Measurements from ENCODE around the gene CD93. TPM values are rescaled to one million over a fixed set of nuclear protein-coding genes. Genes with fewer than 3 reads are reported as not detected.

CD93 gene
- total and polyA plus RNA-seq, 4 donors: 1.5 to 16.0 (median 11.9) TPM

DNA sequence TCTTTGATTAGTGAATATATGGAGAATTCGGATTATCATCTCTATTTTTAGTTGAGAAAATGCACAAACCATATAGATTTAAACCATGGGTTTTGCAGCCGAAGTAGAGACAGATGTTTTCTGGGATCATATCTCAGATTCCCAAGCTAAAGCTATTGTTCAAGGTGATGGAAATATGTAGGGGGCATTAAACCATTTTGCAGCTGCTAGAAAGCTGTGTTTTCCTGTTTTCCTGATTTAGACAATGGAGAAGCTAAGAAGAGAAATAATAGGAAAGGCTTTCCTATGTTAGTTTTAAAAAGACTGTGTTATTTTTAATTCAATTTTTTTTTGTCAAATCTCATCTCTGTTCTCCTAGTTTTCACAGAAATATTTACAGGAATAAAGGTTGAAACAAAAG, 6.2 kb downstream of the CD93 start:
- Histone ChIP-seq H3K36me3 (ENCODE audit: control insufficient read depth in 4 of 4, insufficient read depth in 3 of 4, low read depth in 1 of 4, low read length in 3 of 4) (no peaks in the 10 kb centered on the region), H3K27ac (ENCODE audit: low read depth in 1 of 2, low read length in 2 of 2) (no peak overlapping the region), H3K9me3 (ENCODE audit: control insufficient read depth in 4 of 4, low read length in 3 of 4) (no peaks in the 10 kb centered on the region), H3K27me3 (ENCODE audit: control insufficient read depth in 4 of 4, insufficient read depth in 4 of 4, low read length in 3 of 4) (no peaks in the 10 kb centered on the region), H3K4me3 (ENCODE audit: low read depth in 1 of 3, low read length in 3 of 3) (no peak overlapping the region), H3K9ac (ENCODE audit: low read depth in 1 of 2, low read length in 2 of 2) (no peak overlapping the region), H3K4me1 (ENCODE audit: control insufficient read depth in 4 of 4, insufficient read depth in 4 of 4, low read length in 3 of 4) (peaks cover 0 to 3% (median 0%) of the 10 kb centered on the region in 4 donors)
- TF ChIP-seq, protein P1, sequence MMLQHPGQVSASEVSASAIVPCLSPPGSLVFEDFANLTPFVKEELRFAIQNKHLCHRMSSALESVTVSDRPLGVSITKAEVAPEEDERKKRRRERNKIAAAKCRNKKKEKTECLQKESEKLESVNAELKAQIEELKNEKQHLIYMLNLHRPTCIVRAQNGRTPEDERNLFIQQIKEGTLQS (IDR thresholded peaks at IDR 0.05): no peak
- TF ChIP-seq NR2F2 (IDR thresholded peaks at IDR 0.05) (no peak), HNF4G (IDR thresholded peaks at IDR 0.05) (no peak), TAF1 (conservative IDR thresholded peaks at IDR 0.05) (no peak), SP1 (IDR thresholded peaks at IDR 0.05) (no peak), GABPA (IDR thresholded peaks at IDR 0.05 in 1 of 2, conservative IDR thresholded peaks at IDR 0.05 in 1 of 2) (no peak)
- TF ChIP-seq, protein P2, sequence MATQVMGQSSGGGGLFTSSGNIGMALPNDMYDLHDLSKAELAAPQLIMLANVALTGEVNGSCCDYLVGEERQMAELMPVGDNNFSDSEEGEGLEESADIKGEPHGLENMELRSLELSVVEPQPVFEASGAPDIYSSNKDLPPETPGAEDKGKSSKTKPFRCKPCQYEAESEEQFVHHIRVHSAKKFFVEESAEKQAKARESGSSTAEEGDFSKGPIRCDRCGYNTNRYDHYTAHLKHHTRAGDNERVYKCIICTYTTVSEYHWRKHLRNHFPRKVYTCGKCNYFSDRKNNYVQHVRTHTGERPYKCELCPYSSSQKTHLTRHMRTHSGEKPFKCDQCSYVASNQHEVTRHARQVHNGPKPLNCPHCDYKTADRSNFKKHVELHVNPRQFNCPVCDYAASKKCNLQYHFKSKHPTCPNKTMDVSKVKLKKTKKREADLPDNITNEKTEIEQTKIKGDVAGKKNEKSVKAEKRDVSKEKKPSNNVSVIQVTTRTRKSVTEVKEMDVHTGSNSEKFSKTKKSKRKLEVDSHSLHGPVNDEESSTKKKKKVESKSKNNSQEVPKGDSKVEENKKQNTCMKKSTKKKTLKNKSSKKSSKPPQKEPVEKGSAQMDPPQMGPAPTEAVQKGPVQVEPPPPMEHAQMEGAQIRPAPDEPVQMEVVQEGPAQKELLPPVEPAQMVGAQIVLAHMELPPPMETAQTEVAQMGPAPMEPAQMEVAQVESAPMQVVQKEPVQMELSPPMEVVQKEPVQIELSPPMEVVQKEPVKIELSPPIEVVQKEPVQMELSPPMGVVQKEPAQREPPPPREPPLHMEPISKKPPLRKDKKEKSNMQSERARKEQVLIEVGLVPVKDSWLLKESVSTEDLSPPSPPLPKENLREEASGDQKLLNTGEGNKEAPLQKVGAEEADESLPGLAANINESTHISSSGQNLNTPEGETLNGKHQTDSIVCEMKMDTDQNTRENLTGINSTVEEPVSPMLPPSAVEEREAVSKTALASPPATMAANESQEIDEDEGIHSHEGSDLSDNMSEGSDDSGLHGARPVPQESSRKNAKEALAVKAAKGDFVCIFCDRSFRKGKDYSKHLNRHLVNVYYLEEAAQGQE (IDR thresholded peaks at IDR 0.05): no peak
- TF ChIP-seq, protein P3, sequence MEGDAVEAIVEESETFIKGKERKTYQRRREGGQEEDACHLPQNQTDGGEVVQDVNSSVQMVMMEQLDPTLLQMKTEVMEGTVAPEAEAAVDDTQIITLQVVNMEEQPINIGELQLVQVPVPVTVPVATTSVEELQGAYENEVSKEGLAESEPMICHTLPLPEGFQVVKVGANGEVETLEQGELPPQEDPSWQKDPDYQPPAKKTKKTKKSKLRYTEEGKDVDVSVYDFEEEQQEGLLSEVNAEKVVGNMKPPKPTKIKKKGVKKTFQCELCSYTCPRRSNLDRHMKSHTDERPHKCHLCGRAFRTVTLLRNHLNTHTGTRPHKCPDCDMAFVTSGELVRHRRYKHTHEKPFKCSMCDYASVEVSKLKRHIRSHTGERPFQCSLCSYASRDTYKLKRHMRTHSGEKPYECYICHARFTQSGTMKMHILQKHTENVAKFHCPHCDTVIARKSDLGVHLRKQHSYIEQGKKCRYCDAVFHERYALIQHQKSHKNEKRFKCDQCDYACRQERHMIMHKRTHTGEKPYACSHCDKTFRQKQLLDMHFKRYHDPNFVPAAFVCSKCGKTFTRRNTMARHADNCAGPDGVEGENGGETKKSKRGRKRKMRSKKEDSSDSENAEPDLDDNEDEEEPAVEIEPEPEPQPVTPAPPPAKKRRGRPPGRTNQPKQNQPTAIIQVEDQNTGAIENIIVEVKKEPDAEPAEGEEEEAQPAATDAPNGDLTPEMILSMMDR (IDR thresholded peaks at IDR 0.05; ENCODE audit: low read depth, low read length, missing input control): no peak
- TF ChIP-seq, protein P4, sequence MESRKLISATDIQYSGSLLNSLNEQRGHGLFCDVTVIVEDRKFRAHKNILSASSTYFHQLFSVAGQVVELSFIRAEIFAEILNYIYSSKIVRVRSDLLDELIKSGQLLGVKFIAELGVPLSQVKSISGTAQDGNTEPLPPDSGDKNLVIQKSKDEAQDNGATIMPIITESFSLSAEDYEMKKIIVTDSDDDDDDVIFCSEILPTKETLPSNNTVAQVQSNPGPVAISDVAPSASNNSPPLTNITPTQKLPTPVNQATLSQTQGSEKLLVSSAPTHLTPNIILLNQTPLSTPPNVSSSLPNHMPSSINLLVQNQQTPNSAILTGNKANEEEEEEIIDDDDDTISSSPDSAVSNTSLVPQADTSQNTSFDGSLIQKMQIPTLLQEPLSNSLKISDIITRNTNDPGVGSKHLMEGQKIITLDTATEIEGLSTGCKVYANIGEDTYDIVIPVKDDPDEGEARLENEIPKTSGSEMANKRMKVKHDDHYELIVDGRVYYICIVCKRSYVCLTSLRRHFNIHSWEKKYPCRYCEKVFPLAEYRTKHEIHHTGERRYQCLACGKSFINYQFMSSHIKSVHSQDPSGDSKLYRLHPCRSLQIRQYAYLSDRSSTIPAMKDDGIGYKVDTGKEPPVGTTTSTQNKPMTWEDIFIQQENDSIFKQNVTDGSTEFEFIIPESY (IDR thresholded peaks at IDR 0.05): no peak
- no peak for DNase-seq (ENCODE audit: low spot score)
- 54% methylated on average over 2 of the region's 2 CpGs for WGBS

DNA sequence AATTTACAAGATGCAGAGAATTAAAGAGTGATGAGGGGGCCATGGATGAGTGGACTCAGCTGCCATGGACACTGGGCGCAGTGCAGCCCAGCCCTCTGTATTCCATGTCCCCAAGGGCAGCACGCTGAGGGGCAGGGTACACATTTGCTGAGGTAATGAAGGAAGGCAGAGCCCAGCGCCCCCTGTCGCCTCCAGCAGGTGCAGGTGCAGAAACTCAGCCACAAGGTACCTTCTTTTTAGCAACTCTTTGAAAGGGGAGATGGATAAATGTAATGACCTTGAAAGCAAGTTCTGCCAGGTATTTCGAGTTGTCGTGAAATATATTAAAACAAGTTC, 7.1 kb downstream of the CD93 start:
- H3K36me3 ChIP-seq (ENCODE audit: control insufficient read depth in 4 of 4, insufficient read depth in 3 of 4, low read depth in 1 of 4, low read length in 3 of 4): no peaks in the 10 kb centered on the region
- H3K4me3 ChIP-seq (ENCODE audit: low read depth in 1 of 3, low read length in 3 of 3): no peak overlapping the region
- no peaks in the 10 kb centered on the region for H3K9me3 ChIP-seq (ENCODE audit: control insufficient read depth in 4 of 4, low read length in 3 of 4)
- H3K27me3 ChIP-seq (ENCODE audit: control insufficient read depth in 4 of 4, insufficient read depth in 4 of 4, low read length in 3 of 4): no peaks in the 10 kb centered on the region
- DNase-seq (ENCODE audit: low spot score): no peak
- no peak overlapping the region for H3K27ac ChIP-seq (ENCODE audit: low read depth in 1 of 2, low read length in 2 of 2)
- TF ChIP-seq, protein P2 (IDR thresholded peaks at IDR 0.05): no peak
- no peak for TF ChIP-seq HNF4A (conservative IDR thresholded peaks at IDR 0.05)
- no peak for TF ChIP-seq JUND (IDR thresholded peaks at IDR 0.05)
- TF ChIP-seq, protein P4 (IDR thresholded peaks at IDR 0.05): no peak
- no peak for TF ChIP-seq YY1 (IDR thresholded peaks at IDR 0.05)
- TF ChIP-seq RXRA (IDR thresholded peaks at IDR 0.05): no peak
- TF ChIP-seq NR2F2 (IDR thresholded peaks at IDR 0.05): no peak
- no peak for TF ChIP-seq TAF1 (conservative IDR thresholded peaks at IDR 0.05)
- TF ChIP-seq HNF4G (IDR thresholded peaks at IDR 0.05): no peak
- TF ChIP-seq, protein P5, sequence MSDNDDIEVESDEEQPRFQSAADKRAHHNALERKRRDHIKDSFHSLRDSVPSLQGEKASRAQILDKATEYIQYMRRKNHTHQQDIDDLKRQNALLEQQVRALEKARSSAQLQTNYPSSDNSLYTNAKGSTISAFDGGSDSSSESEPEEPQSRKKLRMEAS (IDR thresholded peaks at IDR 0.05): no peak
- TF ChIP-seq RAD21 (IDR thresholded peaks at IDR 0.05): no peak
- TF ChIP-seq FOXA2 (IDR thresholded peaks at IDR 0.05): no peak
- no peak for TF ChIP-seq EGR1 (IDR thresholded peaks at IDR 0.05; ENCODE audit: low read depth in 2 of 2)
- no peak for TF ChIP-seq FOXA1 (IDR thresholded peaks at IDR 0.05)
- no peak for TF ChIP-seq SP1 (IDR thresholded peaks at IDR 0.05)
- TF ChIP-seq, protein P1 (IDR thresholded peaks at IDR 0.05): no peak
- peaks cover 0 to 3% (median 0%) of the 10 kb centered on the region in 4 donors for H3K4me1 ChIP-seq (ENCODE audit: control insufficient read depth in 4 of 4, insufficient read depth in 4 of 4, low read length in 3 of 4)
- no peak overlapping the region for H3K9ac ChIP-seq (ENCODE audit: low read depth in 1 of 2, low read length in 2 of 2)
- WGBS: 56% methylated on average over 6 of the region's 6 CpGs
